SU-DHL-6 (cell line): ENCODE measurements around the gene RNF6.

ENCODE experiments used
- EZH2phosphoT487 ChIP-seq: fragments of 200-600 bp; sonication (generic), shearing (Covaris generic); conservative IDR thresholded peaks from 2 replicates; pipeline ENCODE4 v1.6.1; 2018; ENCODE audit warnings: mild to moderate bottlenecking, antibody characterized with exemption, low read length, moderate library complexity, mixed read lengths
- TF ChIP-seq, protein P1 (sequence below): fragments of 200-600 bp; sonication (generic); IDR thresholded peaks from one replicate; pipeline ENCODE4 v1.5.1; 2017; ENCODE audit warnings: antibody characterized with exemption, mild to moderate bottlenecking, low read length, moderate library complexity; ENCODE audit not compliant: insufficient read depth, poor library complexity, severe bottlenecking

DNA sequence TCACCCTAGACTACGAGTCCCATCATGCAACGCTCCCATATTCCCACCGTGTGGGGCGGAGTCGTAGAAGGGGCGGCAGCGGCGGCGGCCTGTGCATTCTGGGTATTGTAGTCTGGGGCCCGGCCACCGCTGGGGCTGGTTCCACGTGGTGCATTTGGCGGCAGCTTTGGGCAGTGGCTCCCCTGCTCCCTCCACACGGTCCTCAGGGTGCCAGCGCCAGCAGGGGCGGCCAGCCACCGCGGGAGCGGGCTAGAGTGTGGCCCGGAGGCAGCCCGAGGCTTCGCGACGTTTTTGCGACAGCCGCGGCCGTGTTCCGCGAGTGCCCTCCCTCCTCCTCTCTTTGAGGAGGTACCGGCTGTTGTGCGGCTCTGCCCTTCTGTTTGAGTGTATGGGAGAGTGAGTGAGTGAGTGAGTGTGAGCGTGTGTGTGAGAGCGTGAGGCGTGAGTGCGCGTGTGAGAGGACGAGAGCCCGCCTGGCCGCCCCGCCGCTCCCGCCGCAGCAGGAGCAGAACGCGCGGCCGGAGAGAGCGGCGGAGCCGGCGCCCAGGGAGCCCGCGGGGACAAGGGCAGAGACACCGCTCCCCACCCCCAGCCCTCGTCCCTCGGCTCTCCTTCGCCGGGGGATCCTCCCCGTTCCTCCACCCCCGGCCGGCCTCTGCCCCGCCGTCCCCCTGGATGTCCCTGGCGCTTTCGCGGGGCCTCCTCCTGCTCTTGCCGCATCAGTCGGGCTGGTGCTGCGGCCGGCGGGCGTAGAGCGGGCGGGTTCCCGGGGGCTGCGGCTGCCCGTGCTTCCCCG is 31.9 kb upstream of the RNF6 start, which contains the start of gene CDK8:
- TF ChIP-seq, protein P1, sequence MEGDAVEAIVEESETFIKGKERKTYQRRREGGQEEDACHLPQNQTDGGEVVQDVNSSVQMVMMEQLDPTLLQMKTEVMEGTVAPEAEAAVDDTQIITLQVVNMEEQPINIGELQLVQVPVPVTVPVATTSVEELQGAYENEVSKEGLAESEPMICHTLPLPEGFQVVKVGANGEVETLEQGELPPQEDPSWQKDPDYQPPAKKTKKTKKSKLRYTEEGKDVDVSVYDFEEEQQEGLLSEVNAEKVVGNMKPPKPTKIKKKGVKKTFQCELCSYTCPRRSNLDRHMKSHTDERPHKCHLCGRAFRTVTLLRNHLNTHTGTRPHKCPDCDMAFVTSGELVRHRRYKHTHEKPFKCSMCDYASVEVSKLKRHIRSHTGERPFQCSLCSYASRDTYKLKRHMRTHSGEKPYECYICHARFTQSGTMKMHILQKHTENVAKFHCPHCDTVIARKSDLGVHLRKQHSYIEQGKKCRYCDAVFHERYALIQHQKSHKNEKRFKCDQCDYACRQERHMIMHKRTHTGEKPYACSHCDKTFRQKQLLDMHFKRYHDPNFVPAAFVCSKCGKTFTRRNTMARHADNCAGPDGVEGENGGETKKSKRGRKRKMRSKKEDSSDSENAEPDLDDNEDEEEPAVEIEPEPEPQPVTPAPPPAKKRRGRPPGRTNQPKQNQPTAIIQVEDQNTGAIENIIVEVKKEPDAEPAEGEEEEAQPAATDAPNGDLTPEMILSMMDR: no peak
- no peak for TF ChIP-seq EZH2phosphoT487
